Astrocyte (in vitro differentiated cells and primary cell): ENCODE data around the gene NISCH. TPM values are rescaled to one million over a fixed set of nuclear protein-coding genes. Genes with fewer than 3 reads are reported as not detected.

Experiments used
- DNase-seq: peaks from one replicate; pipeline ENCODE4 v3.0.0-alpha.2; 2010; ENCODE audit warnings: low read depth
- FAIRE-seq: peaks from 2 replicates; lab custom pipeline; 2011; peaks lifted over from hg19 to GRCh38; lab: Jason Lieb, UNC
- H2AFZ ChIP-seq: 2 replicates; pipeline ENCODE4 v1.6.0; 2012; ENCODE audit warnings: low read depth, low read length, inconsistent platforms
- H3K27ac ChIP-seq: 2 replicates; pipeline ENCODE4 v1.5.1; 2011; ENCODE audit warnings: low read depth, low read length, inconsistent platforms
- H3K27me3 ChIP-seq: 2 replicates; pipeline ENCODE4 v1.6.0; 2011; ENCODE audit warnings: low read length, inconsistent platforms; ENCODE audit not compliant: insufficient read depth
- H3K36me3 ChIP-seq: 2 replicates; pipeline ENCODE4 v1.5.1; 2011; ENCODE audit warnings: low read length, inconsistent platforms; ENCODE audit not compliant: insufficient read depth
- H3K4me1 ChIP-seq: 2 replicates; pipeline ENCODE4 v1.5.1; 2011; ENCODE audit warnings: low read length, inconsistent platforms; ENCODE audit not compliant: insufficient read depth
- H3K4me2 ChIP-seq: 2 replicates; pipeline ENCODE4 v1.6.0; 2012; ENCODE audit warnings: low read length, inconsistent platforms
- H3K4me3 ChIP-seq: 2 replicates; pipeline ENCODE4 v1.5.1; 2011; ENCODE audit warnings: low read depth, mild to moderate bottlenecking, low read length, inconsistent platforms; ENCODE audit not compliant: insufficient read depth
- H3K79me2 ChIP-seq: 2 replicates; pipeline ENCODE4 v1.6.0; 2012; ENCODE audit warnings: mild to moderate bottlenecking, low read length, inconsistent platforms; ENCODE audit not compliant: insufficient read depth
- H3K9ac ChIP-seq: 2 replicates; pipeline ENCODE4 v1.6.0; 2012; ENCODE audit warnings: mild to moderate bottlenecking, low read length, inconsistent platforms
- H3K9me3 ChIP-seq: 2 replicates; pipeline ENCODE4 v1.5.1; 2012; ENCODE audit warnings: low read depth, mild to moderate bottlenecking, low read length, inconsistent platforms; ENCODE audit not compliant: insufficient read depth
- H4K20me1 ChIP-seq: 2 replicates; pipeline ENCODE4 v1.6.0; 2012; ENCODE audit warnings: low read length, inconsistent platforms; ENCODE audit not compliant: insufficient read depth
- H3K27ac Mint-ChIP-seq: one replicate; pipeline ENCODE4 v1.8.0; 2021; ENCODE audit warnings: mild to moderate bottlenecking, mixed read lengths; ENCODE audit not compliant: unreplicated experiment
- H3K27me3 Mint-ChIP-seq: one replicate; pipeline ENCODE4 v1.8.0; 2021; ENCODE audit warnings: low read depth, mixed read lengths; ENCODE audit not compliant: unreplicated experiment
- H3K36me3 Mint-ChIP-seq: one replicate; pipeline ENCODE4 v1.8.0; 2021; ENCODE audit warnings: low read depth, mixed read lengths; ENCODE audit not compliant: unreplicated experiment
- H3K4me1 Mint-ChIP-seq: one replicate; pipeline ENCODE4 v1.8.0; 2021; ENCODE audit warnings: low read depth, mixed read lengths; ENCODE audit not compliant: unreplicated experiment
- H3K4me3 Mint-ChIP-seq: one replicate; pipeline ENCODE4 v1.8.0; 2021; ENCODE audit warnings: mild to moderate bottlenecking, moderate library complexity, mixed read lengths; ENCODE audit not compliant: unreplicated experiment
- H3K9me3 Mint-ChIP-seq: one replicate; pipeline ENCODE4 v1.8.0; 2021; ENCODE audit warnings: mild to moderate bottlenecking, mixed read lengths; ENCODE audit not compliant: unreplicated experiment
- CTCF ChIP-seq: IDR thresholded peaks from 2 replicates; pipeline ENCODE4 v1.5.1; 2011; ENCODE audit warnings: low read depth, mild to moderate bottlenecking, inconsistent platforms, low read length, moderate library complexity; ENCODE audit not compliant: insufficient read depth
- EZH2 ChIP-seq: IDR thresholded peaks from 2 replicates; pipeline ENCODE4 v1.6.1; 2012; ENCODE audit warnings: mild to moderate bottlenecking, low read length, inconsistent platforms; ENCODE audit not compliant: insufficient read depth
- total RNA-seq: library from RNA; stranded (reverse); gene quantifications from 2 replicates; pipeline ENCODE4 v1.2.1, GENCODE V29; 2021

Gene NISCH
- total RNA-seq, 1 donor from 2014 or later, result 118 TPM

GRCh38 chr3:52435246-52436101, 19.9 kb upstream of the NISCH start:
- H3K4me2 ChIP-seq, result no peak overlapping the region
- H2AFZ ChIP-seq, result no peak overlapping the region
- H3K4me1 Mint-ChIP-seq, result peaks cover 2% of the 10 kb centered on the region
- DNase-seq, result no peak
- H4K20me1 ChIP-seq, result no peaks in the 10 kb centered on the region
- no peaks in the 10 kb centered on the region for H3K4me1 ChIP-seq
- H3K27ac Mint-ChIP-seq, result no peak overlapping the region
- TF ChIP-seq CTCF (no peak), EZH2 (no peak)
- peaks cover 3% of the 10 kb centered on the region for H3K27me3 ChIP-seq
- H3K36me3 Mint-ChIP-seq, result no peaks in the 10 kb centered on the region
- no peak overlapping the region for H3K4me3 ChIP-seq
- H3K9ac ChIP-seq, result no peak overlapping the region
- H3K36me3 ChIP-seq, result no peaks in the 10 kb centered on the region
- H3K4me3 Mint-ChIP-seq, result no peak overlapping the region
- H3K9me3 Mint-ChIP-seq, result no peaks in the 10 kb centered on the region
- no peaks in the 10 kb centered on the region for H3K9me3 ChIP-seq
- peaks cover 30% of the 10 kb centered on the region for H3K27me3 Mint-ChIP-seq
- FAIRE-seq, result no peak
- H3K27ac ChIP-seq, result no peak overlapping the region
- no peaks in the 10 kb centered on the region for H3K79me2 ChIP-seq

- no peaks in the 10 kb centered on the region for H4K20me1 ChIP-seq
- Mint-ChIP-seq H3K4me1 (peaks cover 2% of the 10 kb centered on the region), H3K9me3 (no peaks in the 10 kb centered on the region), H3K4me3 (no peak overlapping the region), H3K27ac (no peak overlapping the region), H3K36me3 (no peaks in the 10 kb centered on the region), H3K27me3 (peaks cover 30% of the 10 kb centered on the region)
- FAIRE-seq (no peak), DNase-seq (no peak)
- no peak overlapping the region for H3K4me2 ChIP-seq
- H3K27me3 ChIP-seq, result peaks cover 3% of the 10 kb centered on the region
- H2AFZ ChIP-seq, result no peak overlapping the region
- no peak overlapping the region for H3K4me3 ChIP-seq
- H3K27ac ChIP-seq, result no peak overlapping the region
- H3K9me3 ChIP-seq, result no peaks in the 10 kb centered on the region
- no peaks in the 10 kb centered on the region for H3K36me3 ChIP-seq
- no peaks in the 10 kb centered on the region for H3K4me1 ChIP-seq
- no peak for TF ChIP-seq EZH2
- no peak for TF ChIP-seq CTCF
- H3K79me2 ChIP-seq, result no peaks in the 10 kb centered on the region
- H3K9ac ChIP-seq, result no peak overlapping the region
These were observed 18.8 kb upstream of the NISCH start for GRCh38 chr3:52436500-52437149.
